GM12878 (cell line): Measurements from ENCODE around the gene DAD1. TPM values are rescaled to one million over a fixed set of nuclear protein-coding genes. Genes with fewer than 3 reads are reported as not detected.

Experiments
- BHLHE40 ChIP-seq, 2 experiments: fragments of 450-650 bp in 1 of 2; IDR thresholded peaks; 2 replicates each; pipeline ENCODE4 v1.6.1; 2011 to 2017; ENCODE audit warnings: low read depth in 2 of 2, borderline replicate concordance in 1 of 2, improper control_type of control experiment in 1 of 2, low read length in 1 of 2, mild to moderate bottlenecking in 1 of 2
- CBX5 ChIP-seq: sonication (generic); IDR thresholded peaks from 2 replicates; pipeline ENCODE4 v1.6.1; 2016; ENCODE audit warnings: low read depth, moderate library complexity, mild to moderate bottlenecking, inconsistent platforms
- CUX1 ChIP-seq: IDR thresholded peaks from 2 replicates; pipeline ENCODE4 v1.6.1; 2012; ENCODE audit warnings: improper control_type of control experiment, low read depth, low read length; ENCODE audit not compliant: insufficient replicate concordance
- DPF2 ChIP-seq: fragments of 450-650 bp; IDR thresholded peaks from 2 replicates; pipeline ENCODE4 v1.6.1; 2017; ENCODE audit warnings: mild to moderate bottlenecking
- E2F4 ChIP-seq: IDR thresholded peaks from 2 replicates; pipeline ENCODE4 v1.6.1; 2012; ENCODE audit warnings: low read depth, low read length, improper control_type of control experiment
- FOS ChIP-seq: IDR thresholded peaks from 3 replicates; pipeline ENCODE4 v1.6.1; 2011; ENCODE audit warnings: borderline replicate concordance; ENCODE audit not compliant: insufficient read length; ENCODE audit errors: extremely low read depth
- IKZF1 ChIP-seq: fragments of 450-650 bp; conservative IDR thresholded peaks from 2 replicates; pipeline ENCODE4 v1.6.1; 2017; ENCODE audit warnings: antibody characterized with exemption, mild to moderate bottlenecking
- IKZF2 ChIP-seq, 2 experiments: fragments of 450-650 bp; IDR thresholded peaks; 2 replicates each; pipeline ENCODE4 v1.6.1; 2017; ENCODE audit warnings: mild to moderate bottlenecking in 2 of 2, moderate library complexity in 2 of 2
- IRF4 ChIP-seq: IDR thresholded peaks from 2 replicates; pipeline ENCODE4 v1.6.1; 2011; ENCODE audit warnings: low read depth, low read length
- IRF5 ChIP-seq: fragments of 450-650 bp; IDR thresholded peaks from 2 replicates; pipeline ENCODE4 v1.6.1; 2017; ENCODE audit warnings: borderline replicate concordance
- KDM1A ChIP-seq: fragments of 200-600 bp; sonication (generic); IDR thresholded peaks from 2 replicates; pipeline ENCODE4 v1.6.1; 2016; ENCODE audit warnings: borderline replicate concordance
- MTA2 ChIP-seq: fragments of 450-650 bp; IDR thresholded peaks from 2 replicates; pipeline ENCODE4 v1.6.1; 2016; ENCODE audit warnings: low read depth, mild to moderate bottlenecking, moderate library complexity
- NFXL1 ChIP-seq: fragments of 450-650 bp; IDR thresholded peaks from 2 replicates; pipeline ENCODE4 v1.6.1; 2017; ENCODE audit warnings: antibody characterized with exemption, mild to moderate bottlenecking, borderline replicate concordance
- NR2F1 ChIP-seq: fragments of 450-650 bp; conservative IDR thresholded peaks from 2 replicates; pipeline ENCODE4 v1.6.1; 2017; ENCODE audit warnings: mild to moderate bottlenecking
- PML ChIP-seq: IDR thresholded peaks from 2 replicates; pipeline ENCODE4 v1.6.1; 2012; ENCODE audit warnings: low read length, inconsistent platforms
- POU2F2 ChIP-seq: IDR thresholded peaks from 3 replicates; pipeline ENCODE4 v1.6.1; 2011; ENCODE audit warnings: low read depth, mild to moderate bottlenecking, low read length, borderline replicate concordance
- RAD21 ChIP-seq: IDR thresholded peaks from 2 replicates; pipeline ENCODE4 v1.6.1; 2011; ENCODE audit warnings: mild to moderate bottlenecking, low read depth, low read length, moderate library complexity; ENCODE audit not compliant: insufficient read depth
- RCOR1 ChIP-seq: conservative IDR thresholded peaks from 2 replicates; pipeline ENCODE4 v1.6.1; 2012; ENCODE audit warnings: low read depth, low read length, improper control_type of control experiment
- SMAD1 ChIP-seq: fragments of 450-650 bp; IDR thresholded peaks from 2 replicates; pipeline ENCODE4 v1.6.1; 2018; ENCODE audit warnings: mild to moderate bottlenecking, low read depth; ENCODE audit not compliant: partially characterized antibody
- SMARCA5 ChIP-seq: fragments of 450-650 bp; IDR thresholded peaks from 2 replicates; pipeline ENCODE4 v1.6.1; 2017; ENCODE audit warnings: mild to moderate bottlenecking
- STAT1 ChIP-seq: fragments of 450-650 bp; conservative IDR thresholded peaks from 2 replicates; pipeline ENCODE4 v1.6.1; 2014; ENCODE audit warnings: antibody characterized with exemption, mild to moderate bottlenecking
- SUZ12 ChIP-seq: fragments of 200-600 bp; sonication (generic); IDR thresholded peaks from one replicate; pipeline ENCODE4 v1.6.1; 2018; ENCODE audit warnings: antibody characterized with exemption, mild to moderate bottlenecking; ENCODE audit not compliant: unreplicated experiment
- TCF3 ChIP-seq: IDR thresholded peaks from 2 replicates; pipeline ENCODE4 v1.6.1; 2012; ENCODE audit warnings: low read depth, mild to moderate bottlenecking, low read length, borderline replicate concordance; ENCODE audit not compliant: insufficient read depth
- ZBED1 ChIP-seq: IDR thresholded peaks from 2 replicates; pipeline ENCODE4 v1.6.1; 2016; ENCODE audit warnings: borderline replicate concordance
- ZSCAN29 ChIP-seq: fragments of 450-650 bp; IDR thresholded peaks from 2 replicates; pipeline ENCODE4 v1.6.1; 2017; ENCODE audit warnings: mild to moderate bottlenecking, moderate library complexity
- polyA plus RNA-seq, 11 experiments: library from polyadenylated mRNA; depleted of rRNA in 4 of 11; unstranded in 6 of 11; stranded (reverse) in 5 of 11; fragments of >200 nt; fragmentation: Nextera tagmentation in 4 of 11; fragmentation: Illumina TruSeq in 1 of 11; extraction: Ambion mirVana in 4 of 11; extraction: Trizol in 1 of 11; gene quantifications; 1 replicate in 1 of 11; 2 replicates in 10 of 11; pipeline versions ENCODE4 v1.2.1 to v1.2.3, GENCODE V29; 2011 to 2016; ENCODE audit warnings: inconsistent platforms in 2 of 11, missing spikeins in 2 of 11, low read depth in 1 of 11
- total RNA-seq, 4 experiments: library from RNA; depleted of rRNA in 3 of 4; stranded (reverse); fragments of >200 nt in 3 of 4; fragmentation: Illumina TruSeq in 1 of 4; extraction: Trizol in 1 of 4; gene quantifications; 2 replicates each; pipeline versions ENCODE4 v1.2.1 to v1.2.3, GENCODE V29; 2013 to 2021

DAD1 gene
- total and polyA plus RNA-seq, 10 of the 15 experiments (the other 5 are each of a cell fraction or from before 2014, with no cell fraction given) = 161 to 920 (median 319) TPM

- no peak for TF ChIP-seq CUX1
- no peak for TF ChIP-seq IKZF2 (IDR thresholded peaks at IDR 0.05)
- no peak for TF ChIP-seq TCF3
- TF ChIP-seq IRF4 = no peak
- no peak for TF ChIP-seq DPF2
- no peak for TF ChIP-seq ZBED1
- TF ChIP-seq POU2F2 = peak; percentile 58; the same call in 1 of the 3 replicates
- no peak for TF ChIP-seq FOS
- TF ChIP-seq NR2F1 = 0 out of 2 replicates have a peak, but pooled peaks have one; percentile 11
- TF ChIP-seq STAT1 = 0 out of 2 replicates have a peak, but pooled peaks have one; percentile 85
- no peak for TF ChIP-seq NFXL1
- TF ChIP-seq IRF5 = no peak
- TF ChIP-seq ZSCAN29 = no peak
- no peak for TF ChIP-seq KDM1A
- no peak for TF ChIP-seq SUZ12
- TF ChIP-seq MTA2 = no peak
- no peak for TF ChIP-seq SMAD1
- TF ChIP-seq BHLHE40 (IDR thresholded peaks at IDR 0.05; ENCODE audit: borderline replicate concordance in 1 of 2, low read depth in 2 of 2, low read length in 1 of 2) = peak; percentile 58 to 76; a peak in 3 of 4 replicates
- TF ChIP-seq RCOR1 = no peak
- TF ChIP-seq IKZF1 = peak; percentile 98
- TF ChIP-seq PML = peak; percentile 90
- no peak for TF ChIP-seq SMARCA5
- TF ChIP-seq RAD21 = no peak
- TF ChIP-seq CBX5 = no peak
- no peak for TF ChIP-seq E2F4
Observed at GRCh38 chr14:22589096-22589839, at the start of gene DAD1 (continued).
